AML-193 (cell line): ENCODE results near the gene GPR61.
A peak's percentile ranks its signal among the peaks of the same experiment; 100 is the strongest.

Experiments used
- DNase-seq, 2 experiments: peaks; one replicate each; lab custom pipeline; 2025; lab: John Stamatoyannopoulos, UW

GPR61 gene

DNA sequence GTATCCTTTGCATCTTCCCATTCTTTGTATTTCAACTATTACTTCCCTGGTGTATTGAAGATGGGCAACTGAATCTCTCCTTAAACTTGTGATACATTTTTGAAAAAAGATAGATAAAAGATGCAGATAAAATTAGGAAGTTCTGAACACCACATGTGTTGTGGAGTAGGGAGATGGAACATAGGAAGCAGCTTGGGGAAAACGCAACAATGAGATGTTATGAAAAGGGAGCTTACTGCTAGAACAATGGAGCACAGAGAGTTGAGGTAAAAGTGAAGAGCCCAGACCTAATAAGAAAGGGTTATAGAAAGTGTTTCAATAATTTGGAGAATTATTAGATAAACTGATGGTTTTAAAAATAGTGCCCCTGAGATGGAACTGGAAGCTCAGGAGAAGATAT, 29.7 kb downstream of the GPR61 start:
- no peak for DNase-seq

DNA sequence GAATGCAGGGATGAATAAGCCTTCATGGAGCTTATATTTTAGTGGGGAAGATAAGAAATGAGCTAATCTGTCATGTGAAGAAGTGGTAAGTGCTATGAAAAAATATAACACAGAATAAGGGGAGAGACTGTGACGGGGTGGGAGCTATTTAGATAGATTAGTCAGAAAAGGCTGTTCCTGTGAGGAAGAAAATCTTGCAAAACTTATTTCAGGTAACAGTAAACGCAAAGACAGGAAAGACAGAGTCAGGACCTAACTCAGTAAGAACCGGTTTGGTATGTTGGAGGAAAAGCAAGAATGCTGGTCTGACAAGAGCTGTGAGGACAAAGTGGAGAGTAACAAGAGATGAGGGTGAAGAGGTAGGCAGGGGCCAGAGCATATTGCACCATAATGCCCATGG, 30.7 kb downstream of the GPR61 start:
- DNase-seq, result no peak

DNA sequence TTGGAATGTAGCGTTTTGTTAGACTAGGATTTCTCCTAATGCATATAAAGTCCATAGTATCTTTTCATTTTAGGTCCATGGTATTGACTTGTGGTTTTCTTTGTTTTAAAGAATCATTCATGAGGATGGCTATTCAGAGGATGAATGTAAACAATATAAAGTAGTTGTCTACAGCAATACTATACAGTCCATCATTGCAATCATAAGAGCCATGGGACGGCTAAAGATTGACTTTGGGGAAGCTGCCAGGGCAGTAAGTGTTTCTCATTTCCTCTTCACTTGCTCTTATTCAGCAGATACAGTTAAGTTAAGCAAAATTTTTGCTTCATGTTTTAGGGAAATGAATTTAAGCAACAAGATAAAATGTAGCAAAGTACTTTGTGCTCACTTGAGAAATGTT, 34.1 kb downstream of the GPR61 start:
- peak; percentile 62 to 69 for DNase-seq

DNA sequence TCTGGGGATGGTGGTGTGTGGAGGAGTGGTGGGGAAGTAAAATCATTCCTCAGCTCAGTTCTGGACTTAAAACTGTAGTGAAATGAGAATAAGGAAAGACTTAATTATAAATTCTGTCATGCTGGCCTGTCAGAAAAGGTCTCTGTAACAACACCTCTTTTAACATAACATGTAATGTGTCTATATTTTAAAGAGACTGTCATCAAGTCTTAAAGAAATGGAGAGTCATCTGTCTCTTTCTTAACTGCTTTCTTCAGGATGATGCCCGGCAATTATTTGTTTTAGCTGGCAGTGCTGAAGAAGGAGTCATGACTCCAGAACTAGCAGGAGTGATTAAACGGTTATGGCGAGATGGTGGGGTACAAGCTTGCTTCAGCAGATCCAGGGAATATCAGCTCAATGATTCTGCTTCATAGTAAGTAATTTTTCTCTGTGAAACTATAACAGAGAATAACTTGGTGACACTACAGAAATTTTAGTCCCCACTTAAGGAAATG, 39.3 kb downstream of the GPR61 start:
- no peak for DNase-seq

DNA sequence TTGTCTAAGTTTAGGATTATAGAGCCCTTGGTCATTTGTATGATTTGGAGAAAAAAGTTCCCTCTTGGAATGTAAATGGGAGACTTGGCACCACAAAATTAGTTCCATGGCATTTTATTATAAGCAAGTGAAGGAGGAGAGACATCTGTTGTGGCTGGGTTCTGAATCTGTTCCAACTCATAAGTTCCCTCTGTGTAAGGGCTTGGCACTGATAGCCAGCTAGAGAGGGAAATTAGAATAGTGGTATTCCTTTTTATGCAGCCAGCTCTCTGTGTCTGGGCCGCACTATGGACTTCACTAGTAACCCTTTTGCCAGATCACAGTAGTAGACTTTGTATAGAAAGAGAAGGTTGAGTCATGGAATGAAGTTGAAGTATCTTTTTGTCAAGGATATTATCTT, 39.8 kb downstream of the GPR61 start:
- no peak for DNase-seq

DNA sequence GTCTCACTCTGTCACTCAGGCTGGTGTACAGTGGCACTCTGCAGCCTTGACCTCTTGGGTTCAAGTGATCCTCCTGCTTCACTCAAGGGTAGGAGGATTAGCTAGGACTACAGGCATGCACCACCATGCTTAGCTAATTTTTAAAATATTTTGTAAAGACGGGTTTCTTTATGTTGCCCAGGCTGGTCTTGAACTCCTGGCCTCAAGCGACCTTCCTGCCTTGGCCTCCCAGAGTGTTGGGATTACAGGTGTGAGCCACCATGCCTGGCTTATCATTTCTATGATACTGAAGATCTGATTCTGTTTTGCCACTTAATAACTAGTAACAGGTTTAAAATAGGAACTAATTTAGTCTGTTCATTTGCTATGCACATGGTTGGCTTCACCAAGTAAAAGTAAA, 42.3 kb downstream of the GPR61 start:
- DNase-seq, result no peak

DNA sequence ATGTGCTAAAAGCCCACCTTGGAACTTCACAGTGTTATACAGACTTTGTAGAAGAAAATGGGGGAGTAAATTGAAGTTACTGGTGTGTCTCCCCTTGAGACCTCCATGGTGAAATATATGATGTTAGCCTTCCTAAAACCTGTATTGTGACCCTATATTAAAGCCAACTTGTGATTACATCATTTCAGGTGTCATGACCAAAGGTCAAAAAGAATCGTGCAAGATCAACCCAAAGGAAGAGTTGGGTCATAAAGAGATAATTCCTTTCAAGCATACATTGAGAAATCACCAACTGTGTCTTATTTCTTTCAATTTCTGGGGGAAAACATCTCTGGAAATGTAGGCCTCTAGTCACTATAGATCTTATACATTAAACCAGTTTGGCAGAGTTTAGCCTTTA, 45.1 kb downstream of the GPR61 start:
- no peak for DNase-seq

DNA sequence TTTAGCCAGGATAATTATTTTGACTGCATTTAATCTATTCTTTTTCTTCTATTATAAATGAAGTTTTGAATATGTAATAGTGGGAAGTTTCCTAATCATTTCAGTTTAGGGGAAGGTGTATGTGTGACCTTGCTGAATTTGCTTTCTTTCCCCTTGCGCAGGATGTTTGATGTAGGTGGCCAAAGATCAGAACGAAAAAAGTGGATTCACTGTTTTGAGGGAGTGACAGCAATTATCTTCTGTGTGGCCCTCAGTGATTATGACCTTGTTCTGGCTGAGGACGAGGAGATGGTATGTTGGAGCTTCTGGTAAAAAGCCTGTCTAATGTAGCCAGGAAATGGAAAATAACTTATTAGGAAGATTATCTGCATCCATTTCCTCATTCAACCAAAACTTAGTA, 46.4 kb downstream of the GPR61 start:
- DNase-seq, result no peak

DNA sequence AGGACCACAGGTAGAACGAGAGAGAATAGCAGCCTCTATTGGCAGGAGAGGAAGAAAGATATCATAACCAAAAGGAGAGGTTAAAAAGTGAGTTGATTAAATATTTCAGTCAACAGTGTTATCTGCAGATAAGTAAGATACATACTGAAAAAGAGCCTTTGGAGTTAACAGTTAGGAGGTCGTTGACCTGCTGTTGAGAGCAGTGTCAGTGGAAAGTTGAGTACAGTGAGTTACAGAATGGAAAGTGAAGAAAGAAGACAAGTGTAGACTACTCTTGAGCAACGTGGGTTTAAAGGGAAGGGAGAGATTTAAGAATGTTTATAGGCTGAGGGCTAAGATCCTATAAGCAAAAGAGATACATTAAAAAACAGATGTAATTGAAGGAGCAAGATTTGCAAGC, 49.5 kb downstream of the GPR61 start:
- no peak for DNase-seq

DNA sequence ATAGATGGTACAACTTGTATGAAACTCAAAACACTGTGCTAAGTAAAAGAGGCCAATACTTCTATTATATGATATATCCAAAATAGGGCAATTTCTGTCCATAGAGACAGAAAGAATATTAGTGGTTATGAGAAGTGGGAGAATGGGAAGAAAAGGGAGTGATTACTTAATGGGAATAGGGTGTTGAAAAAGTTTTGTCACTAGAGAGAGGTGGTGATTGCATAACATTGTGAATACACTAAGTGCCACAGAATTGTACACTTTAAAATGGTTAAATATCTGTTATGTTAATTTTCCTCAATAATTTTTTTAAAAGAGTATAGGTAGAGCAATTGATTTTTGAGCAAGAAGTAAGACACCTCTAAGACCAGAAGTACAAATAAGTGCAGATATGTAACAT, 50.0 kb downstream of the GPR61 start:
- DNase-seq, result no peak

DNA sequence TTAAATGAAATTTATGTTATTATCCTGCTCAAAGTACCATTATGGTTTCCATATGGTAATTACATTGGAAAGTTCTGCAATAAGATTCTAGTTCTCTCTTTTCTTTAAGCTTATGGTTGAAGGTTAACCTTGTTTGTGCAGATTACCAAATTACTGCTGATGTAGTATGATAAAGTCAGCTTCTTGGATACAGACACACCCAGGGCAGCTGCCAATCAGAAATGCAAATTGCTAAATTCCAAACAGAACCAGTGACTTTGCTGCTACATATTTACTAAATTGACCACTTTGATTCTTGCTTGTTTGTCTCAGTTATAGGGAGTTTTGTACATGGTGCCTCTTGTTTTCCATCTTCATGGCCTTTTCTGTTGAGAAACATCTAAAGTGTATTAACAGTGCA, 53.2 kb downstream of the GPR61 start:
- DNase-seq, result no peak

DNA sequence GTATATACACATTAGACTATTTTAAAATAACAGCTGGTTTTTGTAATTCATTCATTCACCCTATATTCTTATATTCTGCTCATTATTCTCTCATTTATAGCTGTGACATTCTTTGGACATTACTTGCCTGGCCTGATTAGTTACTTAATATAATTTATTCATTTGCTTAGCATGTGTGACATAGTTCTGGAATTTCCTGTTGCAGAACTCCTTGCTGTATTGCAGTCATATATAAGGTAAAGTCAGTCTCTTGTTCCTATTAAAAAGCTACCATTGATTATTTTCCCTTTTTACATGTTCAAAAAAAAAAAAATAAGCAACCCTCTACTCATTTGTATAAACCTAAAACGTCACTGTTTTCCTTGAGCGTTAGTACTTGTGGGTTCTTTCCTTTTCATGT, 55.9 kb downstream of the GPR61 start:
- no peak for DNase-seq
